Measurements from ENCODE around the gene TRAPPC13.

DNA sequence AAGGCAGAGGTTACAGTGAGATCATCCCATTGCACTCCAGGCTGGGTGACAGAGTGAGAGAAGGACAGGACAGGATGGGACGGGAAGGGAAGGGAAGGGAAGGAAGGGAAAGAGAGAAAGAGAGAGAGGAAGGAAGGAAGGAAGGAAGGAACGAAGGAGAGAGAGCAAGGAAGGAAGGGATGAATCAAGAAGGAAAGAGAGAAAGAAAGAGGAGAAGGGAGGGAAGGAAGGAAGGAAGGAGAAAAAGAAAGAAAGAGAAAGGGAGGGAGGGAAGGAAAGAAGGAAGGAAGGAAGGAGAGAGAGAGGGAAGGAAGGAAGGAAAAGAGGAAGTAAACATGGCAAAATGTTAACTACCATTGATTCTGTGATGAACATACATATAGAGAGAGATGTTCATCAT is 68.3 kb downstream of the TRAPPC13 start:
- TF ChIP-seq, protein P1, sequence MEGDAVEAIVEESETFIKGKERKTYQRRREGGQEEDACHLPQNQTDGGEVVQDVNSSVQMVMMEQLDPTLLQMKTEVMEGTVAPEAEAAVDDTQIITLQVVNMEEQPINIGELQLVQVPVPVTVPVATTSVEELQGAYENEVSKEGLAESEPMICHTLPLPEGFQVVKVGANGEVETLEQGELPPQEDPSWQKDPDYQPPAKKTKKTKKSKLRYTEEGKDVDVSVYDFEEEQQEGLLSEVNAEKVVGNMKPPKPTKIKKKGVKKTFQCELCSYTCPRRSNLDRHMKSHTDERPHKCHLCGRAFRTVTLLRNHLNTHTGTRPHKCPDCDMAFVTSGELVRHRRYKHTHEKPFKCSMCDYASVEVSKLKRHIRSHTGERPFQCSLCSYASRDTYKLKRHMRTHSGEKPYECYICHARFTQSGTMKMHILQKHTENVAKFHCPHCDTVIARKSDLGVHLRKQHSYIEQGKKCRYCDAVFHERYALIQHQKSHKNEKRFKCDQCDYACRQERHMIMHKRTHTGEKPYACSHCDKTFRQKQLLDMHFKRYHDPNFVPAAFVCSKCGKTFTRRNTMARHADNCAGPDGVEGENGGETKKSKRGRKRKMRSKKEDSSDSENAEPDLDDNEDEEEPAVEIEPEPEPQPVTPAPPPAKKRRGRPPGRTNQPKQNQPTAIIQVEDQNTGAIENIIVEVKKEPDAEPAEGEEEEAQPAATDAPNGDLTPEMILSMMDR (IDR thresholded peaks at IDR 0.05; ENCODE audit: insufficient read depth, low read length, poor library complexity, severe bottlenecking): no peak
- TF ChIP-seq EZH2phosphoT487 (conservative IDR thresholded peaks at IDR 0.05; ENCODE audit: low read length): no peak
